HL-60 (cell line): ENCODE results near the gene NDP.

Experiments used
- TF ChIP-seq, protein P1 (sequence below): IDR thresholded peaks from one replicate; pipeline ENCODE4 v1.5.1; 2011; ENCODE audit warnings: low read length, control low read depth, inconsistent platforms; ENCODE audit not compliant: insufficient read depth
- TF ChIP-seq, protein P2 (sequence below): IDR thresholded peaks from 2 replicates; pipeline ENCODE4 v1.6.1; 2012; ENCODE audit warnings: low read depth; ENCODE audit not compliant: insufficient replicate concordance

DNA sequence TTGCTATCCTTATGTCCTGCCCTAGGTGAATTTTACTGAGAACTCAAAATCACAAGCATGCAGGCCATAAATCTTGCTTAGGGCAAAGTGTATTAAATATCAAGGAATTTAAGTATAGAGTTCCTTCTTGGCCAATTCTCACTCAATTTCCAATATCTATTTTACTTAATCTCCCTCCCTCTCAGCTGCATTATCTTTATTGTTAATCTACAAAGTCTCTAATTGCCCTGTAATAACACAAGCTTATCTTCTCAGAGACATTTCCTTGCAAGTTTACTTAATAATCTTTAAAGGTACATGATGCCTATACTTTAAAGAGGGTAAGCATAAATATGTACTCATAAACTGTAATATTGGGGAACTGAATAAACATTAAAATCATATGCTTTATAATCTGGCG lies 64.0 kb downstream of the NDP start:
- TF ChIP-seq, protein P1, sequence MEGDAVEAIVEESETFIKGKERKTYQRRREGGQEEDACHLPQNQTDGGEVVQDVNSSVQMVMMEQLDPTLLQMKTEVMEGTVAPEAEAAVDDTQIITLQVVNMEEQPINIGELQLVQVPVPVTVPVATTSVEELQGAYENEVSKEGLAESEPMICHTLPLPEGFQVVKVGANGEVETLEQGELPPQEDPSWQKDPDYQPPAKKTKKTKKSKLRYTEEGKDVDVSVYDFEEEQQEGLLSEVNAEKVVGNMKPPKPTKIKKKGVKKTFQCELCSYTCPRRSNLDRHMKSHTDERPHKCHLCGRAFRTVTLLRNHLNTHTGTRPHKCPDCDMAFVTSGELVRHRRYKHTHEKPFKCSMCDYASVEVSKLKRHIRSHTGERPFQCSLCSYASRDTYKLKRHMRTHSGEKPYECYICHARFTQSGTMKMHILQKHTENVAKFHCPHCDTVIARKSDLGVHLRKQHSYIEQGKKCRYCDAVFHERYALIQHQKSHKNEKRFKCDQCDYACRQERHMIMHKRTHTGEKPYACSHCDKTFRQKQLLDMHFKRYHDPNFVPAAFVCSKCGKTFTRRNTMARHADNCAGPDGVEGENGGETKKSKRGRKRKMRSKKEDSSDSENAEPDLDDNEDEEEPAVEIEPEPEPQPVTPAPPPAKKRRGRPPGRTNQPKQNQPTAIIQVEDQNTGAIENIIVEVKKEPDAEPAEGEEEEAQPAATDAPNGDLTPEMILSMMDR: no peak
- TF ChIP-seq, protein P2, sequence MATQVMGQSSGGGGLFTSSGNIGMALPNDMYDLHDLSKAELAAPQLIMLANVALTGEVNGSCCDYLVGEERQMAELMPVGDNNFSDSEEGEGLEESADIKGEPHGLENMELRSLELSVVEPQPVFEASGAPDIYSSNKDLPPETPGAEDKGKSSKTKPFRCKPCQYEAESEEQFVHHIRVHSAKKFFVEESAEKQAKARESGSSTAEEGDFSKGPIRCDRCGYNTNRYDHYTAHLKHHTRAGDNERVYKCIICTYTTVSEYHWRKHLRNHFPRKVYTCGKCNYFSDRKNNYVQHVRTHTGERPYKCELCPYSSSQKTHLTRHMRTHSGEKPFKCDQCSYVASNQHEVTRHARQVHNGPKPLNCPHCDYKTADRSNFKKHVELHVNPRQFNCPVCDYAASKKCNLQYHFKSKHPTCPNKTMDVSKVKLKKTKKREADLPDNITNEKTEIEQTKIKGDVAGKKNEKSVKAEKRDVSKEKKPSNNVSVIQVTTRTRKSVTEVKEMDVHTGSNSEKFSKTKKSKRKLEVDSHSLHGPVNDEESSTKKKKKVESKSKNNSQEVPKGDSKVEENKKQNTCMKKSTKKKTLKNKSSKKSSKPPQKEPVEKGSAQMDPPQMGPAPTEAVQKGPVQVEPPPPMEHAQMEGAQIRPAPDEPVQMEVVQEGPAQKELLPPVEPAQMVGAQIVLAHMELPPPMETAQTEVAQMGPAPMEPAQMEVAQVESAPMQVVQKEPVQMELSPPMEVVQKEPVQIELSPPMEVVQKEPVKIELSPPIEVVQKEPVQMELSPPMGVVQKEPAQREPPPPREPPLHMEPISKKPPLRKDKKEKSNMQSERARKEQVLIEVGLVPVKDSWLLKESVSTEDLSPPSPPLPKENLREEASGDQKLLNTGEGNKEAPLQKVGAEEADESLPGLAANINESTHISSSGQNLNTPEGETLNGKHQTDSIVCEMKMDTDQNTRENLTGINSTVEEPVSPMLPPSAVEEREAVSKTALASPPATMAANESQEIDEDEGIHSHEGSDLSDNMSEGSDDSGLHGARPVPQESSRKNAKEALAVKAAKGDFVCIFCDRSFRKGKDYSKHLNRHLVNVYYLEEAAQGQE: no peak
